ENCODE measurements around the gene INS.
"Not testable (repeated sequence)": the region's sequence is repeated elsewhere in the genome, so short reads cannot be mapped to it uniquely, and the experiment has no call there.

The INS gene

DNA sequence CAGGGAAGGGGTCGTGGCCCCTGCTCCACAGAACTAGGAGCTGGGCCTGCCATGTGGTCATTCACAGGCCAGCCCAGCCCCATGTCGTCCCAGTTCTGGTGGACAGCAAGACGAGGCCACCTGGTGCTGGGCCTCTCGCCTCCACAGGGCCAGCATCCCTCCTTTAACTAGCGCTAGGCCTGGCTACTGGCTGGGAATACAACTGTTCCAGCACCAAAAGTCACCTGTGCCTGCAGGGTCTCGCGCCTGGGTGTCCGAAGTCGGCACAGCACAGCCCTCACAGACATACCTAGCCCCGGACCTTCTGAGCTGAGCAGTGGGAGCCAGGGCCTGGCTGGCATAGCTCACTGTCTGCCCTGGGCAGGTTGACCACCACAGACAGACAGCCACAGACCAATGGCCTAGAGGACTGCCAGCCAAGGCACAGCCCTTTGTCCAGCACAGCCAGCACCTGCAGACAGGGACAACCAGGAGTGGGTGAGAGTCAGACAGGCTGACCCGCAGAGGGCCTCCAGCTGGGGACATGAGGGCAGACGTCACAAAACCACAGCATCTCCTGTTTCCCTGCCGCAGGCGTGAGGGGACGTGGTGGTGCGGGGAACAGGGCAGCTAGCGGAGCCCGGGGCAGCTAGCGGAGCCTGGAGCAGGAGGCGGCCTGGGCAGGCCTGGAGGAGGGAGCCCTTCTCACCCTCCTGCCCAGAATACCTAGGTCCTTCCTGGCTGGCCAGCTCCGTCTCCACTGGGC is 37.8 kb upstream of the INS start:
- no peak for DNase-seq

DNA sequence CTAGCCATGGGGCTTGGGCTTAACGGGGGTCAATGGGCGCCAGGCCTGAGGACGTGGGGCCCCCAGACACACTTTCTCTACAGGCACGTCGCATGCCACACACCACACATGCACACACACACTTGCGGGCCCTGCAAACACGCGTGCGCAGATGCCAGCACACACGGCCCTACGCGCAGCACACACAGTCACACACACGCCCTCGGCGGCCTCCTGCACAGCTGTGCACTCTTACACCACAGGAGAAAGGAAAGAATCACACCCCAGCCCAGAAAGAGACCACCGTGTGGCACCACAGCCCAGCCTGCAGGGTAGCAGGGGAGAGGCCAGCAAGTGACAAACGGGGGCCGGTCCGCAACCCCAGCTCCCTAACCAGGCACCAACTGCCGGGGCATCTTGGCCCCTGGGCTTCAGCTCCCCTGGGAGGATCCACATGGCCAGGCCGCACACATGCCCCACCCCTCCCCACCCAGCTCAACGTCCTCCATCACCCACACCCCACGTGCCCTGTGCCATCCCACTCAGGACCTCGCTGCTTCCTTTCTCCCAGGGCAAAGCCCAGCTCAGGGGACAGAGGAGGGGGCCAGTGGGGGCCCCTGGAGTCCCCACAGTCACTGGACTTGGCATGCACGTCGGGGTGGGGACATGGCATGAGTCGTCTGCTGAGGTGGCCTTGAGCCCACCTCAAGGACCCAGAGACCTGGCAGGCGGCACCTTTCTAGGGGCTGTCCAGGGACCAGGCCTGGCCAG is 36.9 kb upstream of the INS start:
- no peak for DNase-seq

DNA sequence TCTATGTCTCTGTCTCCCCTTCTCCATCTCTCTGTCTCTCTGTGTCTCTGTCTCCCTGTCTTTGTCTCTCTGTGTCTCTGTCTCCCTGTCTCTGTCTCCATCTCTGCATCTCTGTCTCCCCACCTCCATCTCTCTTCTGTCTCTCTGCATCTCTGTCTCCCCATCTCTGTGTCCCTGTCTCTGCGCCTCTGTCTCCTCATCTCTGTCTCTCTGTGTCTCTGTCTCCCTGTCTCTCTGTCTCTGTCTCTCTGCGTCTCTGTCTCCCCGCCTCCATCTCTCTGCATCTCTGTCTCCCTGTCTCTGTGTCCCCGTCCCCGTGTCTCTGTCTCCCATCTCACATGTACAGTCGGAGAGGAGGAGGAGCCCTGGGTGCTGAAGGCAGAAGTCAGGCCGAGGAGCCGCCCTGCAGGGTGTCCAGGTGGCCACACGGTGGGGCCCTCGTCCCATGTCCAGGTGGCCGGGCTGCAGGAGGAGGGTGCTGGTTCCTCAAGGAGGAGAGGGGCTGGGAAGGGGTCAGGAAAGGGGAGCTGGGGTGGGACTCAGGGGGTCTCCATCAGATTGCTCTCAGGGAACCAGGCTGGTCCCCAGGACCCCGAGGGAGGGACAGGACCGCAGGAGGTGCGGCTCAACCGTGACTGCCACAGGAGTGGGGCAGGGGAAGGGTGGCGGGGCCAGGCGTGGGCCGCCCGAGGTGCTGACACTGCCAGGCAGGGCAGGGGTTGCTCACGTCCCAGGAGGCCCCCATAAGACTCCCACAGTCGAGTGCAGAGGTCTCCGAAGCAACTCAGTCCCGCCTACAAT is 36.2 kb upstream of the INS start:
- DNase-seq = peak; percentile 2

DNA sequence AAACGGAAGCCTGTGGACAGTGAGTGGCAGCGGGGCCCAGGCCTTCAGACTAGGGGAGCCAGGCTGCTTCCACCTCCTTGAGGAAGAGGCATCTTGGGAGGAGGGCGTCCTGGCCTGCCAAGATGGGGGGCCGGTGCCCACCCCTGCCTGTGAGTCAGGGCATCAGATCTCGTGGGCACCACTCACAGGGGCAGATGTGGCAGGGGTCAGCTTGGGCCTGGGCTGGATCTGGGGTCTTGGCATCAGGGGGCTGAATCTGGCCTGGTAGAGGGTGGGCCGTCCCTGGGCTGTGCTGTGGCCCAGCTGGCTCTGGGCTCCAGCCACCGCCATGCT is 34.7 kb upstream of the INS start:
- DNase-seq = no peak

DNA sequence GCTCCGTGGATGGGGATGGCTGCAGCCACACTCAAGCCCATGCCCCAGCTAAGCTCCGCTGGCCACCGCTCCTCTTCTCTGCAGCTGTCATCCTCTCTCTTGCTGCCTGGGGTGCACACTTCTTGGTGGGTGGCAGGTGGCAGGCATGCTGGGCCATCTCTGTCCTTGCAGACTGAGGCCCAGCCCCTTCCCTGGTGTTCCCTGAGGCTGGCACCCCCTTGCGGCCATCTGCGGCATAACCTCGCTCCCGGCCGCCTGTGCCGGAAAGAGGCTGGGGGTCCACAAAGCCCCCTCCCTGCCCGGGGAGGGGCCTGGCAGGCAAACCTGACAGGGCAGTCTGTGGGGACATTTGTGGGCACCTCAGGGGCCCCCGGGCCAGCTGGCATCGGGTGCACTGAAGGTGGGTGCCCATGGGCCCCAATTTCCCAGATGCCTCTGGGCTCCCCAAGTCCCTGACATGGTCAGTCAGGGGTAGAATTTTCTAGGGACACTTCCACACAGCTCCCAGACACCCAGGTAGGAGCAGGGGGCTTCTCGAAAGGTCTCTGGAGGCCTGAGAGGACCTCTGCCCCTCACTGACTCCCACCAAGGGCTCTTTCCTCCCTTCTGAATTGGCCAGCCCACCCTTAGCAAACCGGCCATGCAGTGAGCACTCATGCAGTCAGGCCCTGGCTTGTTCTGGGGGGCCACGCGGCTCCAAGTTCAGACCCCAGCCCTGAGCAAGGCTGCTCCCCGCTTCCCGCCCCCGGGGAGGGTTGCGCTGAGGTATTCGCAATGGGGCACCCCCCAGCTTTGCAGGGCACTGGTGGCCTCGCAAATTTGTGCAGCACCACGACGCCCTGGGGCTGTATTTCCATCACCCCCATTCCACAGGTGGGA is 34.1 kb upstream of the INS start:
- DNase-seq = no peak

DNA sequence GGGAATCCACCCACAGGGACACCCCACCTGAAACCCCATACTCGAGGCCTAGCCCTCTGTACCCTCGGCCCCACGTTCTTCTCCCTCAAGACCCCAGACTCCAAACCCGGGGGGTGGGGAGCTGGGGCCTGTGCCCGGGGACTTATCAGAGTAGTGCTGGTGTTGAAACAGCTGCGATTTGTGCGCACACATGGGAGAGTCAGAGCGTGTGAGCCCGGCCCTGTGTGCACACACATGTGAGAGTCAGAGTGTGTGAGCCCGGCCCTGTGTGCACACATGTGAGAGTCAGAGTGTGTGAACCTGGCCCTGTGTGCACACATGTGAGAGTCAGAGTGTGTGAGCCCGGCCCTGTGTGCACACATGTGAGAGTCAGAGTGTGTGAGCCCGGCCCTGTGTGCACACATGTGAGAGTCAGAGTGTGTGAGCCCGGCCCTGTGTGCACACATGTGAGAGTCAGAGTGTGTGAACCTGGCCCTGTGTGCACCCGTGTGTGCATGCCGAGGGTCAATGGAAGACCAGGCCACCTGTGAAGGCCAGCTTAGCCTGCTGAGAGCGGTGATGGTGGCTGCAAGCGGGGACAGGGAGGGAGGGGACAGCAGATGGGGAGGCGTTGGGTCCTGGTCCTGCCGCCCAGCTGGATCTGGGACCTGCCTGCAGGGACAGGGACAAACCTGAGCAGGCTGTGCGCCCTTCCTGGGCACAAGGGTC is 33.0 kb upstream of the INS start:
- DNase-seq = not testable (repeated sequence)

DNA sequence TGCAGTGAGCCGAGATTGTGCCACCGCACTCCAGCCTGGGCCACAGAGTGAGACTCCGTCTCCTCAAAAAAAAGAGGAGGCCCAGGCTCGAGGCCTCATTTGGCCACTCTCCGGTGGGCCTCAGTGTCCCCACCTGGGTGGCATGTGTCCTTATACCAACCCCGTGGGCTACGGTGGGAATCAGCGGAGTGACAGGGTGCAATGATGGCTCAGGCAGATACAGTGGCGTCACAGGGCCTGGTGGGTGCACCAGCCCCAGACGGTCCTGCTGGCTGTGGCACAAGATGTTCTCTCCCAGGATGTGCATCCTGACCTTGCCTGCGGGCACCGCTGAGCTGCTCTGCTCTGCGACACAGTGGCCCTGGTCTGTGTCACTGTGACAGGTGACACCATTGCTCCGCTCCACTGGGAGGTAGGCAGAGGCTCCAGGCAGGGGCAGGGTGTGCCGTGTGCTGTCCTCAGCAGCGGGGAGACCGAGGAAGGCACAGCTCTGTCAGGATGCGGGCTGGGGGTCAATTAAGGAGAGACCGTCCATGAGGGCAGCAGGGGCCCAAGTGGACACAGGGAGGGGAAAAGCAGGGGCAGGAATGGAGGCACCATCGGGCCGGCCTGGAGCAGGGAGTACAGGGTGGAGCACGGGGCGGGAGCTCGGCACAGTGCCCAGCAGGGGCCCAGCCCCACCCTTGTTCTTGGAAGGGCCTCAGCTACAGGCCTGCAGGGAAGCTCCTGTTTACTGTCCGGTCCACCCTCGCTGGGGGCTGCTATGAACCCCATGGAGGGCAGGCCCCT is 32.3 kb upstream of the INS start:
- DNase-seq = no peak

DNA sequence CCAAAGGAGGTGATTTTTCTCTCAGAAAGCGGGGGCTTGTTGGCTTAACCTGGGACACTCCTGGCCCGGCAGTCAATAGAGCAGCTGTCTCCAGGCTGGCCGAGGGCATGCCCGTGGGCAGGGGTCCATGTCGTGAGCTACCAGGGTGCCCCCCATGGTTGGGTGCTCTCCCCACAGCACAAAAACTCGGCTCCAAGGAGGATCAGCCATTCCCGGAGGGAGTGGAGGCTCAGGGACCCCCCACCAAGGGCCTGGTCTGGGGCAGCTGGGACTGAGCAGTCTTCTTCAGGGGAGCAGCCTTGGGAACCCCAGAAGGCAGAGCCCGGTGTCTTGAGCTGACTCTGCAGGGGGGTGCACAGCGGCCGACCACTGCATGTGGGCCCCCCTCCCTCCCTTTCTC is 31.4 kb upstream of the INS start:
- no peak for DNase-seq

DNA sequence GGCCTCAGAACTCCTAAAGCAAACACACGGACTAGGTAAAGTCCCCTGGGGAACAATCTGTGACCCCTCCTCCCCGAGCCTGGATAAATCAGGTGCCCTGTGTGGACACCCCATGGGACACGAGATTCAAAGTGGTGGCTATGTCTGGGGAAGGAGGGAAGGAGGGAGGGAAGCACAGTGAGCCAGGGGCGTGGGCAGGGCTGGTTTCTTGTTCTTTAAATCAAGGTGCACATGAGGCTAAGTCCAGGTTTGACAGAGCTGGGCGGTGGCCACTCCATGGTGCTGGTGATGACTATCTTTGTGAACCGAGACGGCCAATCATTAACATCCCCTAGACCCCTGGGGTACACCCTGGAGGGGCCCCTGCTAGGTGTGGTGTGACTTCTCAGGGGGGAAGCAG is 30.9 kb upstream of the INS start:
- DNase-seq = no peak

DNA sequence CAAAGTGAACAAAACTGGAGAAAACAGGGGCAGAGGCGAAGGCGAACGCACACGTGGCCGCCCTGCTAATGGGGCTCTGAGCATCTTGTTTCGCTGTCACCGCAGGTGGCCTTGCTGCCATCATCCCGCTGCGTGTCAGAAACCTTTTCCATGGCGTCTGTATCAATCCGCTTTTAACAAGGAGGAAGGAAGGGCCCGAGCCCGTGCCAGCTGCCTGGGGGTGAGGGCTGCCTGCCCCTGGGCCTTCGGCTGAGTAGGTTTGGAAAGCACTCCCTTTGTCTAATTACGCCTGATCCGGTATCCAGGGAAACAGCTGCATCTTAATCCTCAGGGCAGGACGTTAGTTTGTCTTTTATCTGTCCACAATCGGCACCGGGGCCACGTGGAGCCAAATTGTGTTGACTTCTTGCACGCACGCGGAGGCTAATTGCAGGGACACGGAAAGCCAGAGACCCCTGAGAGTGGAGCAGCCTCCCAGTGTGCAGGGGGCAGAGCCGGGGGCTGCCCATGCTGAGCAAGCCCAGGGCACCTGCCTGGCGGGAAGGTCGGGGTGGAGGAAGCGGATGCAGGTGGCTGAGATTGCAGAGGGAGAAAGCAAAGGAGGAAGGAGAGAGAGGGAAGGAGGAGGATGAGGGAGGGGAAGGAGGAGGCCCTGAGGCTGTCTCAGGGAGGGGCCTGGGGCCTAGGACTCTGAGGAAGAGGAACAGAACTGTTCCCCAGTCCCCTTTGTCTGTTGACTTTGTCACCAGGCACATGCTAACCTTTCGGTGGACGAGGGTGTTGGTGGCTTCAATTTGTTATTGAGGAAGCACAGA is 29.9 kb upstream of the INS start:
- DNase-seq = no peak

DNA sequence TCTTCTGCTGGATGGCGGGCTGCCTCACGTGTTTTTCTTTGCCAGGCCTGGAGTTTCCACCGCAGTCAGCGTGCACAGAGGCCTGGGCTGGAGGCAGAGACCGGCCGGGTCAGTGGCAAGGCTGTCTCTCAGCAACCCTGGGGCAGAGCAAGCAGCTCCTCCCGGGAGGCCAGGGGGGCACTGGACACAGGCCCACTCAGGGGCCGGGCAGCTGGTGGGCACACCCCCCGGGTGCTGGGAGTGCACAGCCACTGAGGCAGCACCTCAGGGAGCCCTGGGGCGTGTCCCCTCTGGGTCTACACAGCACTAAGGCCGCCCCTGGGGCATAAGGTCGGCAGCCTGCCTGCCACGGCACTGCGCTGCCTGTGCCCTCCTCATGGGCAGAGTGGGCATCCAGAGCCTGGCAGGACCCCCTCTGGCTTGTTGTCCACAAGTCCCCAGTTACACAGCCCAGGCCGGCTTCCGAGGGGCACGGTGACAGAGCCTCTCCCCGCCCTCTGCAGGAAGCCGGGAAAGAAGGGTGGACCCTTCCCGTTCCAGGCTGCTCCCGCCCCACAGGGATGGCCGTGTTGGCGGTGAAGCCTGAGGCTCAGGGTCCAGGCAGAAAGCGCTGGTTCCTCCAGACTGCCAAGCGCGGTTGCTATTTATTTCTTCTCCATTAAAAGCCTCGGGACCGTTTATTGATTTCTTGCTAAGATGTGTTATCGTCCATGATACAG is 29.1 kb upstream of the INS start:
- no peak for DNase-seq

DNA sequence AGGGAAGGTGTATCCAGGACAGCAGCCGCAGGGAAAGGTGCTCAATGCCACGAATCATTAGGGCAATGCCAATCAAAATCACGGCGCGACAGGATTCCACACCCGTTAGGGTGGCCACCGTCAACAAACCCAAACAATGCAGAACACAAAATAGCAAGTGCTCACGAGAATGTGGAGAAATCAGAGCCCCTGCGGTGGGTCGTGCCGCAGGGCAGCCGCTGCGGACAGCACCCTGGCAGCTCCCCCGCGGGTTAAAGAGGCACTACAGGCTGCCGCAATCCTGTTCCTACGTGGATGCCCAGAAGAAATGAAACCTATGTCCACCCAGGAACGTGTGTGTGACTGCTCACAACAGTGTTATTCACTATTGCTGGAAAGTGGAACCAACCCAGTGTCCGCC is 27.7 kb upstream of the INS start:
- no peak for DNase-seq

DNA sequence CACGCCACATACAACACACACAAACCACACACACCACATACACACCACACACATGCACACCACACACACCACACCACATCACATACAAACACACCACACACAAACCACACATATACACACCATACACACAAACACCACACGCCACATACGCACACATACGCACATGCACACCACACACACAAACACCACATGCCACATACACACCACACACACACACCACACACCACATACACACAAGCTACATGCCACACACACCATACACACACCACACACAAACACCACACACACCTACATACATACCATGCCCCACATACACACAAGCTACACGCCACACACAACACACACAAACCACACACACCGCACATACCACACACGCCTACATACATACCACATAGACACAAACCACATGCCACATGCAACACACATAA is 26.3 kb upstream of the INS start:
- DNase-seq = no peak

DNA sequence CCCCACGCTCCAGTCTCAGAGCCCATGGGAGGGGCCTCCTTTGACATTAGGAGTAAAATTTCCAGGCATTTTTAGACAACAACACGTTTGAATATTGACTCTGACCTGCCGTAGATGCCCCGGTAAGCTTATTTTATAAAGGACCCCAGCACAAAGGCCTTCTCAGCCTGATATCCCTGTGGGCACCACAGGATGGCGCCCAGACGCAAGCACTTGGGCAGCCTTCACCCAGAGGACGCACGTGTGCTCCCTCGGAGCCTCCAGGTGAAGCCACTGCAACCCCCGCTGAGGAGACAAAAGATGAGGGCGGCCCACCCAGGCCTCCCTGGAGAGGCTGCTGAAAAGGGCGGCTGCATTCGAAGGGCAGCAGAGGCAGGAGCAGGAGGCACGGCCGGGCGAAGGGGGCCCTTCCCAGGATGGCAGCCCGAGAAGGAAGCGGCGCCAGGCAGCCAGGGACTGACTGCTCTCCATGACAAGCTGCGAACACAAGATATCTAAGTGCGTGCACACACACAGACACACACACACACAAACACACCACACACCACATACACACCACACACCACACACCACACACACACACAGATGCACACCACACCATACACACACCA is 25.8 kb upstream of the INS start:
- peak; percentile 28 for DNase-seq

DNA sequence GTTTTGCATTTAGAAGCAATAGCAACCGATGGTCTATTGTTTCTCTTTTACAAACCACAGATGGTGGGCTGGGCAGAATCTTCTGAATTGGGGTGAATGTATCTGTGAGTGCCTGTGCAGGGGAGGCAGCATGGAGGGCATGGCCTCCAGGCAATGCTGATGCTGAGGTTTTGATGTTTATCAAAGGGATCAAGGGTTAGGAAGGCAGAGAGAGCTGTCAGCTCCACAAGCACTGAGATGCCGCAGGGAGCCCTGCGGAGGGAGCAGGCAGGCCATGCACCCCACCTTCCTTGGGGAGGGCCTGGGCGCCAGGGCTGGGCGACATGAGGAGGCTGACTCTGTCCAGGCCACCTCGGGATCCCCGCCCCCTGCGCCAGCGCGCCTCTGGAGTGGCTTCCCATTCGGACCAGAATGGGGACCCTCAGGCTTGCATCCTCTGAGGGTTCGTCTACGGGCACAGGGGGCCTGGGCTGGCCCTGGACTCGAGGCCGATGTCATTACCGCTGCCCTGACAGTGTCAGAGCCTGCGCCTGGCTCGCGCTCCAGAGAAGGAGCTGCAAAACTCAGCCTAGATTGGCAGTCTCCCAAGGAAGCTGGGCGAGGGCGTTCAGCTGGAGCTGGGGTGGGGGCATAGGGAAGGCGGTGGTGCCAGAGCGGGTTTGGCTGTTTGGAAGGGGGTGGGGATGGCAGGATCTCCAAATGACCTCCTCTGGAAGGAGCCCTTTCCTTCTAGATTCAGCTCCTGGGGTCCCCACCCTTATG is 24.5 kb upstream of the INS start:
- DNase-seq = no peak

DNA sequence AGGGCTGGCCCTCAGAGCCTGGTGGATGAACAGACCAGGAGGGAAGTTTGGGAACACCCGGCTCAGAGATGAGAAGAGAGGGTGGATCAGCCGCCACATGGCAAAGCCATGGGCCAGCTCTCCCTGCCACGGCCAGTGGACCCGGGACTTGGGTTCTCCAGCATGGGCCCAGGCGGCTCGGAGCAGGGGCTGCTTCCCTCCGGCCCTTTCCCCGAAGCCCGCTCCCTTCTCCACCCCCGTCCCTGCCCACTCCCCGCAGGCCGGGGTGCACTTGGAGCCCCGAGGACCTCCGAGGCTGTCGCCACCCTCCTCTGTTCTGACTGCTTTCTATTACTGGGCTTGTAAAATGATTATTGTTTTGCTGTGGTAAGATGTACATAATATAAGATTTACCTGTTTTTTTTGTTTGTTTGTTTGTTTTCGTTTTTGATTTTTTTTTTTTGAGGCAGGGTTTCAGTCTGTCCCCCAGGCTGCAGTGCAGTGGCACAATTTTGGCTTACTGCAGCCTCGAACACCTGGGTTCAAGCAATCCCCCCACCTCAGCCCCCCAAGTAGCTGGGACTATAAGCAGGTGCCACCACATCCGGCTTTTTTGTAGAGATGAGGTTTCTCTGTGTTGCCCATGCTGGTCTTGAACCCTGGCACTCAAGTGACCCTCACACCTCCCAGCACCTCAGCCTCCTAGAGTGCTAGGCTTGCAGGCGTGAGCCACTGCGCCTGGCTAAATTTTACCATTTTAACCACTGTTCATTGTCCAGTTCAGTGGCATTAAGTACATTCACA is 21.9 kb upstream of the INS start:
- DNase-seq = no peak

DNA sequence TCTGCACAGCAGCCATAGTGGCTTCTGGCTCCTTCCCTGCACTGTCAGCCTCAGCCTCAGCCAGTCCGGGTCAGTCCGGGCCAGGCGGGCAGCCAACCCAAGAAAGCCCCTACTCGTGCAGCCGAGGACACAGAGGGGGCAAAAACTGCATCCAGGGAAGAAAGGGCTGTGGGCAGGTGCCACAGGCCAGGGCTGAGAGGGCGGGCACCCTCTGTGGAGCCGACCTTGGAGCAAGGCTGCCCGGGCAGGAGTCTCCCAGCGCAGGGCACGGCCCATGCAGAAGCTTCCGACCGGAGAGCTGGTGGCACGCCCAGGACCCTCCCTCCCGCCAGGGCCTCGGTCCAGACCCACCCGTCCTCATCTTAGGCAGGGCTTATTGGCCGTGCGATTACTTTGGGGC is 21.1 kb upstream of the INS start:
- no peak for DNase-seq
